Activated naive CD4-positive, alpha-beta T cell (primary cell): ENCODE results near the gene CELF2.
"Not testable (repeated sequence)": the region's sequence is repeated elsewhere in the genome, so short reads cannot be mapped to it uniquely, and the experiment has no call there.

Experiments used
- DNase-seq, 4 experiments: peaks; one replicate each; lab custom pipeline; 2025; lab: John Stamatoyannopoulos, UW

The CELF2 gene

GRCh38 chr10:11170993-11171851, 153.6 kb downstream of the CELF2 start:
- no peak for DNase-seq

- no peak for DNase-seq
Measured at GRCh38 chr10:11173042-11173441, 155.4 kb downstream of the CELF2 start.

- no peak for DNase-seq
Measured at GRCh38 chr10:11175823-11176243, 158.2 kb downstream of the CELF2 start.

- DNase-seq = no peak
Measured at GRCh38 chr10:11176746-11177145, 159.1 kb downstream of the CELF2 start.

- DNase-seq = no peak
Measured at GRCh38 chr10:11177381-11177780, 159.7 kb downstream of the CELF2 start.

GRCh38 chr10:11177926-11178471, 160.3 kb downstream of the CELF2 start:
- no peak for DNase-seq

GRCh38 chr10:11178606-11179515, 161.2 kb downstream of the CELF2 start:
- DNase-seq = peak; percentile 23 to 61 (median 52)

- no peak for DNase-seq
Measured at GRCh38 chr10:11179516-11180105, 161.9 kb downstream of the CELF2 start.

GRCh38 chr10:11180228-11180627, 162.6 kb downstream of the CELF2 start:
- DNase-seq = peak in 2 of 4 experiments; percentile 15 to 23

- DNase-seq = no peak
Measured at GRCh38 chr10:11181978-11182377, 164.3 kb downstream of the CELF2 start.

- no peak for DNase-seq
Measured at GRCh38 chr10:11183015-11183414, 165.3 kb downstream of the CELF2 start.

- no peak for DNase-seq
Measured at GRCh38 chr10:11184093-11184492, 166.4 kb downstream of the CELF2 start.

- not testable (repeated sequence) for DNase-seq
Measured at GRCh38 chr10:11185128-11185665, 167.5 kb downstream of the CELF2 start.

GRCh38 chr10:11186374-11186773, 168.7 kb downstream of the CELF2 start:
- DNase-seq = no peak

GRCh38 chr10:11189582-11190376, 172.1 kb downstream of the CELF2 start:
- DNase-seq = no peak

GRCh38 chr10:11191190-11191589, 173.5 kb downstream of the CELF2 start:
- no peak for DNase-seq

GRCh38 chr10:11191678-11192077, 174.0 kb downstream of the CELF2 start:
- no peak for DNase-seq

GRCh38 chr10:11192304-11193000, 174.8 kb downstream of the CELF2 start:
- no peak for DNase-seq

GRCh38 chr10:11193001-11193551, 175.4 kb downstream of the CELF2 start:
- DNase-seq = no peak
